ENCODE results near the gene CCDC149.

Gene CCDC149

GRCh38 chr4:24801136-24801855 is 111.5 kb downstream of the CCDC149 start:
- no peak for DNase-seq (ENCODE audit: low spot score)

DNA sequence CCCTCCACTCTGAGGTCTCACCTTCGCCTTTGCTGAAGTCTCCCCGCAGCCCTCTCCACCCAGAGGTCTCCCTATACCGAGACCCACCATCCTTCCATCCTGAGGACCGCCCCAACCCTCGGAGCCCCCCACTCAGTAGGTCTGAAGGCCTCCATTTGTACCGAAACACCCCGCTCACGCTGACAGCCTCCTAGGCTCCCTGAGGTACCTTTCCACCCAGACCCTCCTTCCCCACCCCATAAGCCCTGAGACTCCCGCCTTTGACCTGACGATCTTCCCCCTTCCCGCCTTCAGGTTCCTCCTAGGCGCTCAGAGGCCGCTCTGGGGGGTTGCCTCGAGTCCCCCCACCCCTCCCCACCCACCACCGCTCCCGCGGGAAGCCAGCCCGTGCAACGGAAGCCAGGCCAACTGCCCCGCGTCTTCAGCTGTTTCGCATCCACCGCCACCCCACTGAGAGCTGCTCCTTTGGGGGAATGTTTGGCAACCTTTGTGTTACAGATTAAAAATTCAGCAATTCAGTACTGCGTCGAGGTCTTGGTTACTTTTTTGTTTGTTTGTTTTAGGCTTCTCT is 112.4 kb downstream of the CCDC149 start:
- DNase-seq (ENCODE audit: low spot score), result no peak

GRCh38 chr4:24799544-24800324 is 113.1 kb downstream of the CCDC149 start:
- no peak for DNase-seq (ENCODE audit: low spot score)

DNA sequence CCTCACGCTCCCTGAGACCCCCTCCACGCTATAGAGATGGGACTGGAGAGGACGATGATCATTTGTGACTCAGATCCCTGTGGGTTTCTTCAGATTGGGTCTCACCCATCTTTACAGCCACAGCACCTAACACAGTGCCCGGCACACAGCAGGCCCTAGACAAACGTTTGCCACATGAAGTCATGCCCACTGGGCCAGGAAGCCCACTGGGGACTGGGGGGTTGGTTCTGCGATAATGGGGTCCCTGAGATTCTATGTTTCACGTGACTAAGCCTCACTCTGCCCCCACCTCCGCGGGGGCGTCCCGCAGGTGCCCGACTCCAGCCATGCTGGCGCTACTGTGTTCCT is 113.7 kb downstream of the CCDC149 start:
- no peak for DNase-seq (ENCODE audit: low spot score)

DNA sequence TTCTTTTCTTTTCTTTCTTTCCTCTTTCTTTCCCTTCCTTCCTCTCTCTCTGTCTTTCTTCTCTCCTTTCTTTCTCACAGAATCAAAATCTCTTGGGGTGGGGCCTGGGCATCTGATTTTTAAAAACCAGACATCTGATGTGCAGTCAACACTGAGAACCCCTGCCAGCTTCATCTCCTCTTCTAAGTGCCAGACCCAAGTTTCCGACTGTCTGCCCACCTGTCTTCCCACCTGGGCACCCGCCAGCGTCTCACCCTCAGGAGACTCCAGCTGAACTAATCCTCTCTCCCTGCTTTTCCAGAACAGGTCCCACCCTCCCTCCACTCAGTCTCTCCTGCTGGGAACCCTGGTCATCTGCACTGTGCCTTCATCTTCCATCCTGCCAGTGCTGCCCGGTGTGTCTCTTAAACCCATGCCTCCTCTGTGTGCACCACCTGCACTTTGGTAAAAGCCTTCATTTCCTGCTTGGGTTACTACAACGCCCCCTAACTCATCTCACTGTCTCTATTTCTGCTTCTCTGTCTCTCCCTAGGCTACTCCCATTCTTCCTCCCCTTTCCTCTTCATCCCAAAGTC is 114.7 kb downstream of the CCDC149 start:
- DNase-seq (ENCODE audit: low spot score), result no peak

DNA sequence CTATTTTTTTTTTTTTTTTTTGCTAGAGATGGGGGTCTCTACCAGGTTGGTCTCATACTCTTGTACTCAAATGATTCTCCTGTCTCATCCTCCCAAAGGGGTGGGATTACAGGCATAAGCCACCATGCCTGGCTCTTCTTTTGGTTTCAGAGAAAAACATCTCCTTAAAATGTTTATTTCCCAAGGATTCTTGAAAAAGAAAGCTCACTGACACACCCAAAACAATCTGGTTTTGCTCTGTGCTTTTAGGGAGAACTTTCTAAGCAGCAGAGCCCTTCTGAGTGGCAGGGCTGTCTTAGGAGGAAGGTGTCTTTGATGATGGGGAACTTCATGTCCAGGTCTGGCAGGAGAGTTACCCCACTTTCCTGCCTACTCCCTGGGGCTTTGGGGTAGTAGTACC is 116.2 kb downstream of the CCDC149 start:
- no peak for DNase-seq (ENCODE audit: low spot score)

- DNase-seq (ENCODE audit: low spot score), result no peak
Observed at GRCh38 chr4:24795666-24796381, 117.0 kb downstream of the CCDC149 start.

- DNase-seq (ENCODE audit: low spot score), result peak; percentile 84
Observed at GRCh38 chr4:24794916-24795665, 117.8 kb downstream of the CCDC149 start, which contains the start of gene SOD3. TSS of gene SOD3 (plus strand) at chr4:24795573. CDS start at chr4:24799522, 3,949 bp downstream.

DNA sequence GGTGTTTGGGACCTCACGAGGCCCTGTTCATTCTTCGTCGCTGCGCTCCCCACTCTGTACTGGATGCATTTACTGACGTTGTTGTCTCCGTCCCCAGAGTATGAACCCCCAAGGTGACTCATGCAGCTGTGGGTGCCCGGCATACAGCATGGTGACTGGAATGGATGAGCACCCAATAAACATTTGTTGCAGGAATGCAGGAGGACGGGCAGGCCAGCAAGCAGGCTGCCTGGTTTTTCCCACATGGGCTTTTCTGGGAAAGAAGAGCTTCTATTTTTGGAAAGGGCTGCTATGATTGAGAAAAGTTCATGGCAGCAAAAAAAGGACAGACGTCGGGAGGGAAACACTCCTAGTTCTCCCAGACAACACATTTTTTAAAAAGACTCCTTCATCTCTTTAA is 118.4 kb downstream of the CCDC149 start:
- DNase-seq (ENCODE audit: low spot score), result no peak

GRCh38 chr4:24794051-24794450 is 118.8 kb downstream of the CCDC149 start:
- no peak for DNase-seq (ENCODE audit: low spot score)

DNA sequence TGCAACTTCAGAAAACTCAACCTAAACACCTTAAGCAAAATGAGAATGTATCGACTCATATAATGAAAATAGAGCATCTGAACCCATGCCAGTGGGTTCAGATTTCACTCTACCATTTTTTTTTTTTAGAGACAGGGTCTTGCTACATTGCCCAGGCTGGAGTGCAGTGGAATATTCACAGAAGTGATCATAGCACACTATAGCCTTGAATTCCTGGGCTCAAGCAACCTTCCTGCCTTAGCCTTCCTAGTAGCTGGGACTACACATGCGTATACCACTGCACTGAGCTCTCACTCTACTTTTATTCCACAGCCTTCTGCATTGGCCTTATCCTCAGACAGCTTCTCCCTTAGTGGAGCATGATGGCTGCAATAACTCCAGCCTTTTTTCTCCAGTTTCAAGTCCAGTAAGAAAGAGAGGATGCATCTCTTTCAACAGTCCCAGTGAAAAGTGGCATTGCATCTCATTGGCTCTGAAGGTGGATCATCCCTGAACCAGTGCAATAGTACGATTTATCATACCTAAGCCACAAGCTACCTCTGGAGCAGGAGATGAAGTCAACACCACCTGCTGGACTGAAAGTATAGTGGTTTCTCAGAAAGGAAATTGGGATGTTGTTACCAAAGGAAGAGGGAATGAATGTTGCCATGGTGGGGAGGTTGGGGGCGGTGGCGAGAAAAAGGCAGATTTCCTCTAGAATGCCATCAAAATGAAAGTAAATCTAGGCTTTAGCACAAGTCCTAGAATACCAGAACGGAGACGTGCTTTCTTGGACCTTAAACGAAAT is 119.4 kb downstream of the CCDC149 start:
- no peak for DNase-seq (ENCODE audit: low spot score)

DNA sequence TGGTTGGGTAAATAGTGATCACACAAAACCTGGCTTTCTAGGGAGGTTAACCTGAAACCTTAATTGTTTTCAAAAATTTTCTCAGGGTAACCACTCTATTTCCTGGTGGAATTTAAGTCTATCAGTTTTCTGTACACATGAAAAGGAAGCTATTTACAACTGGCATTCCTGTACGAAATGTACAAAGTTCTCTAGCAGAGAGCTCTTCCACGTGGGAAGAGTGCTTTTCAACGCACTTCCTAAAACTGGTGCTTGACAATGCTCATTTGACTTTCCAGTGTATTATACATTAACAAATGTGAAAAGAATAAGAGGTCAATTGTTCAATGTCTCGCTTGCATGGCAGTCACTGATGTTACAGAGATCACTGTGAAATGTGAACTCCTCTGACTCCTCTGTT is 120.3 kb downstream of the CCDC149 start:
- DNase-seq (ENCODE audit: low spot score), result no peak

DNA sequence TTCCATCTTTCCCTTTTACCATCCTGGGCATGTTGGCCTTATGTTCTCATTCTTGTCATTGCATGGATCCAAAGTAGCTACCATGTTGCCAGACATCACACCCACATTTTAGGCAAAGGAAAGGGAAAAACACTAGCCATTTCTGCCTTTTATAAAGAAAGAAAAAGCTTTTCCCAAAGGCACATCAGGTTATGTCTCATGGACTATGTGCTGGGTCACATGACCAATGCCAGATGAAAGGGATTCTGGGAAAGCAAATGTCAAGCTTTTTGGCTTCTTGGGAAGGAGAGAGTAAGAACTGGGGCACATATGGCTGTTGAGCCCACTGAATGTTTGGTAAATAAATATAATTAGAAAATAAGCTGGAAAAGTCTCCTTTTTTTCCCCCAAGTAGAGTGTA is 121.8 kb downstream of the CCDC149 start:
- no peak for DNase-seq (ENCODE audit: low spot score)

DNA sequence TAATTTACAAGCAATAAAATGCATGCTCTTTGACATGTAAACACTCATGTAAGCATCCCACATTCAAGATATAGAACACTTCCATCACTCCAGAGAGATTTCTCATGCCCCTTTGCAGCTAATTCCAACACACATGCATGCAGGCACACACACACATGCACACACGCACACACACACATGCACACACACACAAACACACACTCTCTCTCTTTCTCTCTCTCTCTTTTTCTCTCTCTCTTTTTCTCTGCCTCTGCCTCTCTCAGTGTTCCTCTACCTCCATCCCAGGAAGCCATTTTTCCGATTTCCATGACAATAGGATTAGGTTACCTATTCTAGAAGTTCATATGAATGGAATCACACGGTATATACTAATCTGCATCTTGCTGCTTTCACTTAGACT is 129.3 kb downstream of the CCDC149 start:
- no peak for DNase-seq (ENCODE audit: low spot score)

DNA sequence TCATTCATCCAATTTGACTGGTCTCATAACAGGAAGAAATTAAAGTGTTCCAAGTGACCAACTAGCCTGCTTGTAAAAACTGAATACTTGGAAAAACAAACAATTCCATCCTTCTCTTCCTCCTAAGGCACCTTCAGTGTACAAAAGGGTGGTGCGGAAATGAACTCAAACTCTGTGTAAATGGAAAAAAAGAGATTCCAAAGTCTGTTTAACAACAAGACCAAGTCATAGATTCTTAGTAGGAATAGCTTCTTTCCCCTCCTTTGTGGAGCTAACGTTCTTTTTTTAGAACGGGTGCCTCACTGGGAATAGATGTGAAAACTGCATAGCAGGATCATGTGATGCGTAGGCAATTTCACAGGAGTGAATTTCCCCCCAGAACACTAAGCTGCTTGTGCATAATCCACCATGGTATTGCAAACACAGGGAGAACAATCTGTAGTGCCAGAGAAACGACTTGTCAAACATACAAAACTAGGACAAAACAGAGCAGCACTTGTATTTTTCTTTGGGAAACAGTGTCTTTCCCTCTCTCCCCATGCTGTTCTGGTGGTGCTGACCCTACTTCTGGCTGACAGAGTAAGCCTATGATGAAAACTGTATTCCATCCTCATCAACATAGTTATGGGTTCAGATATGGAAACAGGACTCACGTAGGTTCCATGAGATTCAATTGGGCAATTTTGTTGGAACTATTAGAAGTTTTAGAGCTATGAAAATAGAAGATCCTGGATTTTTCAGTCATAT is 130.7 kb downstream of the CCDC149 start:
- DNase-seq (ENCODE audit: low spot score), result no peak

DNA sequence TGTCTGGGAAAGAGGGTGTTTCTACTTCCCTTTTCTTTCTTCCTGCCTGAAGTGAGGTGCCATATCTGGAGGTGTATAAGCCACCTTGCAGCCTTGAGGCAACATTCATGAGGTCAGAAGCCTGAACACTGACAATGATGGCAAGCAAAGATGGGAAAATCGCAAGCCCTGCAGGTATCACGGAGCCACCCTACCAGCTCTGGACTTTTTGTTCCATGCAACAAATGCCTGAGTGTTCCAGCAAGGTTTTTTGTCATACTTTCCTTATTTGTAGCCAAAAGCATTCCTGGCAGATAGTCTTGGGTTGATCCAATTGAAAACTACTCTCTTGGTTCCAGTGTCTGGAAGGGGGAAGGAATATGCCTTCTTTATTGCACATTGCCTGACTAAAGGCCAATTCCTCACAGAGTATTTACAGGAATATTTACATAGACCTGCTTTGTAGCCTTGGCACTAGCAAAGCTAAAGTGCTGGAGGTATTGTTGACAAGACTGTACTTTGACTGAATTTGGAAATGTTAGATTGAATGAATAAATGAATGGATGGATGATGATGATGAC is 131.8 kb downstream of the CCDC149 start:
- DNase-seq (ENCODE audit: low spot score), result no peak

GRCh38 chr4:24778464-24779225 is 134.2 kb downstream of the CCDC149 start:
- no peak for DNase-seq (ENCODE audit: low spot score)

GRCh38 chr4:24777536-24778463 is 135.0 kb downstream of the CCDC149 start:
- DNase-seq (ENCODE audit: low spot score), result no peak

Data from left forelimb (tissue), 1 donor.